WTC11 (cell line): Measurements from ENCODE around the gene CETN2. TPM values are rescaled to one million over a fixed set of nuclear protein-coding genes. Genes with fewer than 3 reads are reported as not detected.
A peak's percentile ranks its signal among the peaks of the same experiment; 100 is the strongest.

Experiments
- ATAC-seq: fragments of 200-7000 bp; cut with Tn5 transposase; 2 replicates; pipeline ENCODE4 v1.10.0; 2021; ENCODE audit warnings: mild to moderate bottlenecking, moderate library complexity
- CTCF ChIA-PET: fragments of 300-600 bp; sonication (Branson Sonifier 250); formaldehyde crosslinking; loops from one replicate; lab custom pipeline; 2021; ENCODE audit warnings: antibody characterized with exemption; lab: Charles Lee
- POLR2A ChIA-PET: fragments of 350-600 bp; sonication (Branson Sonifier 250); formaldehyde crosslinking; loops from one replicate; lab custom pipeline; 2021; ENCODE audit warnings: antibody characterized with exemption; lab: Charles Lee
- DNase-seq: peaks from one replicate; pipeline ENCODE4 v3.0.0; 2021; ENCODE audit warnings: low spot score
- H3K27ac Mint-ChIP-seq: 2 replicates; pipeline ENCODE4 v1.8.0; 2021; ENCODE audit warnings: mixed read lengths
- H3K27me3 Mint-ChIP-seq: 2 replicates; pipeline ENCODE4 v1.8.0; 2021; ENCODE audit warnings: low read depth, mild to moderate bottlenecking, moderate library complexity, mixed read lengths
- H3K36me3 Mint-ChIP-seq: 2 replicates; pipeline ENCODE4 v1.8.0; 2021; ENCODE audit warnings: mixed read lengths
- H3K4me1 Mint-ChIP-seq: 2 replicates; pipeline ENCODE4 v1.8.0; 2022; ENCODE audit warnings: mixed read lengths
- H3K4me3 Mint-ChIP-seq: 2 replicates; pipeline ENCODE4 v1.8.0; 2021; ENCODE audit warnings: mild to moderate bottlenecking, moderate library complexity, mixed read lengths
- H3K9me3 Mint-ChIP-seq: 2 replicates; pipeline ENCODE4 v1.8.0; 2021; ENCODE audit warnings: mixed read lengths
- ATF6 ChIP-seq: sonication (generic); formaldehyde crosslinking; IDR thresholded peaks from 2 replicates; pipeline ENCODE4 v1.8.1; 2023; ENCODE audit warnings: mild to moderate bottlenecking, missing genetic modification reagents
- E2F1 ChIP-seq: sonication (generic); formaldehyde crosslinking; IDR thresholded peaks from 2 replicates; pipeline ENCODE4 v1.8.0; 2022; ENCODE audit warnings: mild to moderate bottlenecking, missing genetic modification reagents
- E2F4 ChIP-seq: sonication (generic); formaldehyde crosslinking; IDR thresholded peaks from 2 replicates; pipeline ENCODE4 v1.8.1; 2022; ENCODE audit warnings: low read depth, mild to moderate bottlenecking, moderate library complexity, missing genetic modification reagents, borderline replicate concordance
- EMX1 ChIP-seq: fragments of 250-450 bp; sonication (Bioruptor Pico); IDR thresholded peaks from 2 replicates; pipeline ENCODE4 v1.8.0; 2021; ENCODE audit warnings: mild to moderate bottlenecking
- MAX ChIP-seq: sonication (generic); formaldehyde crosslinking; IDR thresholded peaks from 2 replicates; pipeline ENCODE4 v1.8.0; 2022; ENCODE audit warnings: mild to moderate bottlenecking, missing genetic modification reagents
- NR1H2 ChIP-seq: sonication (generic); formaldehyde crosslinking; IDR thresholded peaks from 2 replicates; pipeline ENCODE4 v1.9.0; 2021; ENCODE audit warnings: mild to moderate bottlenecking, moderate library complexity, missing genetic modification reagents
- SMAD4 ChIP-seq: sonication (generic); formaldehyde crosslinking; IDR thresholded peaks from 2 replicates; pipeline ENCODE4 v1.8.0; 2022; ENCODE audit warnings: mild to moderate bottlenecking, missing genetic modification reagents
- TEAD1 ChIP-seq: sonication (generic); formaldehyde crosslinking; IDR thresholded peaks from 2 replicates; pipeline ENCODE4 v1.8.0; 2022; ENCODE audit warnings: mild to moderate bottlenecking, missing genetic modification reagents
- USF2 ChIP-seq: sonication (generic); formaldehyde crosslinking; IDR thresholded peaks from 2 replicates; pipeline ENCODE4 v1.8.1; 2023; ENCODE audit warnings: mild to moderate bottlenecking, missing genetic modification reagents, moderate library complexity
- ZNF263 ChIP-seq: sonication (generic); formaldehyde crosslinking; IDR thresholded peaks from 2 replicates; pipeline ENCODE4 v1.8.1; 2022; ENCODE audit warnings: low read depth, mild to moderate bottlenecking, moderate library complexity, missing genetic modification reagents
- ZNF281 ChIP-seq: sonication (generic); formaldehyde crosslinking; IDR thresholded peaks from 2 replicates; pipeline ENCODE4 v1.8.0; 2023; ENCODE audit warnings: mild to moderate bottlenecking, missing genetic modification reagents
- ZNF396 ChIP-seq: fragments of 250-450 bp; sonication (Bioruptor Pico); IDR thresholded peaks from 2 replicates; pipeline ENCODE4 v1.8.0; 2021; ENCODE audit warnings: mild to moderate bottlenecking, moderate library complexity, borderline replicate concordance
- ZNF425 ChIP-seq: fragments of 250-450 bp; sonication (Bioruptor Pico); conservative IDR thresholded peaks from 2 replicates; pipeline ENCODE4 v1.9.0; 2021; ENCODE audit warnings: mild to moderate bottlenecking
- ZSCAN18 ChIP-seq: fragments of 250-450 bp; sonication (Bioruptor Pico); IDR thresholded peaks from 2 replicates; pipeline ENCODE4 v2.1.2; 2022; ENCODE audit warnings: mild to moderate bottlenecking, moderate library complexity
- total RNA-seq: library from RNA; stranded (reverse); gene quantifications from 3 replicates; pipeline ENCODE4 v1.2.3, GENCODE V29; 2021

Gene CETN2
- total RNA-seq, 1 experiment from 2014 or later: 20.5 TPM

- TF ChIP-seq USF2 (CRISPR knock-in tag): no peak
- no peak for TF ChIP-seq EMX1
Measured at GRCh38 chrX:152833378-152833777, 2.8 kb upstream of the CETN2 start (continued).

GRCh38 chrX:152832520-152832919 lies 2.0 kb upstream of the CETN2 start:
- no peaks in the 10 kb centered on the region; the same call in 1 of the 2 replicates for H3K27me3 Mint-ChIP-seq
- peaks cover 18% of the 10 kb centered on the region for H3K4me1 Mint-ChIP-seq
- POLR2A ChIA-PET: no interaction called here
- ATAC-seq (no peak), DNase-seq (no peak)
- peaks cover 24% of the 10 kb centered on the region for H3K36me3 Mint-ChIP-seq
- no peak overlapping the region; the same call in 1 of the 2 replicates for H3K27ac Mint-ChIP-seq
- H3K9me3 Mint-ChIP-seq: no peaks in the 10 kb centered on the region
- TF ChIP-seq MAX (CRISPR knock-in tag) (no peak), ZNF281 (no peak), ZSCAN18 (CRISPR knock-in tag) (no peak), E2F1 (CRISPR knock-in tag) (no peak), ZNF425 (CRISPR knock-in tag) (no peak), ZNF396 (CRISPR knock-in tag) (no peak)
- H3K4me3 Mint-ChIP-seq: peak overlapping the region; percentile 93
- CTCF ChIA-PET: interaction anchor here (4.8 kb wide), 1 partner anchor 11 kb away, joined by 34 read pairs; no protein-coding TSS in a partner anchor

- no peak for DNase-seq
- no peaks in the 10 kb centered on the region for H3K9me3 Mint-ChIP-seq
- H3K4me3 Mint-ChIP-seq: peak overlapping the region; percentile 93
- POLR2A ChIA-PET: no interaction called here
- H3K27ac Mint-ChIP-seq: peak overlapping the region; percentile 68; the same call in 1 of the 2 replicates
- peaks cover 18% of the 10 kb centered on the region for H3K4me1 Mint-ChIP-seq
- H3K27me3 Mint-ChIP-seq: no peaks in the 10 kb centered on the region; the same call in 1 of the 2 replicates
- CTCF ChIA-PET: interaction anchor here (1.0 to 4.8 kb wide), 6 partner anchors 10 to 191 kb away, joined by 3 to 34 read pairs (median 4); no protein-coding TSS in a partner anchor
- H3K36me3 Mint-ChIP-seq: peaks cover 20% of the 10 kb centered on the region
- ATAC-seq: no peak
- TF ChIP-seq E2F4 (CRISPR knock-in tag): no peak
- no peak for TF ChIP-seq SMAD4
- TF ChIP-seq TEAD1 (CRISPR knock-in tag): no peak
- TF ChIP-seq ZNF281: no peak
- no peak for TF ChIP-seq ATF6
- TF ChIP-seq ZNF263: no peak
- no peak for TF ChIP-seq NR1H2
Measured at GRCh38 chrX:152831391-152831790, 834 bp upstream of the CETN2 start.
